Skin of body (tissue), 2 donors: ENCODE measurements around the gene IP6K2. TPM values are rescaled to one million over a fixed set of nuclear protein-coding genes. Genes with fewer than 3 reads are reported as not detected.

Source experiments
- DNase-seq: peaks from one replicate; lab custom pipeline; 2025; lab: John Stamatoyannopoulos, UW
- total RNA-seq: library from RNA; depleted of rRNA; stranded (reverse); fragments of >200 nt; gene quantifications from one replicate; pipeline ENCODE4 v1.2.3, GENCODE V29; 2014

IP6K2 gene
- total RNA-seq, 1 donor from 2014 or later: 67.0 TPM

DNA sequence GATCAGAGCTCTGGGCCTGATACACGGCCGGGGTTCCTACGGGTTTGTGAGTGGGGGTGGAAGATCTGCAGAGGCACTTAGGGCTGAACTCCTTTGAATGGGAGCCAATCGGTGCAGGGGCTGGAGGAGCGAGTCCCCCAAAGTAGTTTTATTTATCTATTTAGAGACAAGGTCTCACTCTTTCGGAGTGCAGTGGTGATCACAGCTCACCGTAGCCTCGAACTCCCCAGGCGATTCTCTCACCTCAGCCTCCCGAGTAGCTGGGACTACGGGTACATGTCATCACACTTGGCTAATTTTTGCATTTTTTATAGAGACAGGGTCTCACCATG lies 52.7 kb downstream of the IP6K2 start:
- no peak for DNase-seq

DNA sequence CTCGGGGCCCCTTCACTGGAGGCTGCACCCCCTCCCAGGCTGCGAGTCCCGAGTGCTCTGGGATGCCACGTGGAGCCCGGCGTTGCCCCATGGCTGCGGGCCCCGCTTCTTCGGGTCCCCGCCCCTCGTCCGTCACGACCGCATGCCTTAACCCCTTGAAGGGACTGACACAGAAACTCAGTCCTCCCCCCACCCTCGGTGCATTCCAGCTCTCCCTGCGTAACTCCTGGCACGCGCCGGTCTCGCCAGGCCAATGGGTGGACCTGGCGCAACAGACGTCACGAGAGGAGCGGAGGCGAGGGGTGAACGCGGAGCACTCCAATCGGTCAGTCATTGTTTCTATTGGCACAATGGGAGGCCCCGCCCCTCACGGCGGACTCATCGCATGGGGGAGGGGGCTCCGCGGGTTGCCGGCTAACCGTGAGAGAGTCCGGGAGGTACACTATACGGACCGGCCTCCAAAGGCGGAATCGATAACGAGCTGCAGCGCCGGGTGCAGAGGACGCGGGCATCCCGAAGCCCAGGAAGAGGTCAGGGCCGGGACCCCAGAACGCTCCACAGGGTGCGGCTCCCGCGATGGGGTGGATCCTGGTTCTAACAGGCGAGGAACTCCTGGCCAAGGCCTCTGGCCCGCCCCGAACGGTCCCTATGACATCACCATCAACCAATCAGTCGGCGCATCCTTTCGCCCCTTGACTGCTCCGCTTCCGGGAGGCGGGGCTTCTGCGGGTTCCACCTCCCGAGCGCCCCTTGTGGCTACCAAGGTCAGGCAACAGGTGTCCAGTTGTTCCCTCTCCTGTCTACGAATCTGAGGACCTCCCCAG lies 53.3 kb downstream of the IP6K2 start:
- peak; percentile 90 for DNase-seq

DNA sequence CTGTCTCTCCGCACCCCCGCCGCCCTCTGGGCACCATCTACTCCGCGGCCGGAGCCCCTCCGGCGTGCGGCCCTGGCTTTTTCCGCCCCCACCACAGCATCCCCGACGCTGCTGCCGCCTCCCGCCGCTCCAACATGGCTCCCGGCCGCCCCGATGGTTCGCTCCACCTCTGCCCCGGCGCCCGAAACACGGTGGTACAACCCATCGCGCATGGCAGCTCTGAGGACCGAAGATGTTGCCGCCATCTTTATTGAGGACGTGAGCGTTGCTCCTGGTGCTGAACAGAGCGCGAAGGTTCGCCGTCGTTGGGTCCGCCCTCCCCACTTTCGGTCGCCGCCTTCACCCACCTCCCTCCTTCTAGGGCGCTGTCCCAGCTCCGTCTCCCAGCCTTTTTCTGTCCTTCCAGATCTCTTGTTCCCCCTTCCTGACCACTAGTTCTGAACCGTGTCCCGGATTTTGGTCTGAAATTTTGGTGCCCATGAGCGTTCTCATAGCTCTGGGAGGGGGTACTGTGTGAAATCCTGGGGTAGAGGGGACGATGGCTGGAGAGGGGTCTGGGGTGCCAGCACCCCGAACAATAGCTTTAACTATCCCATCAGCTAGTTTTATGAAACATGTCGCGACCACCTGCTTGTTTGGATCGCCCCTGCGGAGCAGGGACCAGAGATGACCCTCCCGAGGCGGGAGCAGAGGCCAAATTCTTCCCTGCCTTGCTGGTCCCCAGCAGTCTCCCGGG lies 54.1 kb downstream of the IP6K2 start, which contains the start of gene CELSR3:
Gene CELSR3 (minus strand): TSS at position 134 of the 736 bp plus-strand sequence. CDS start 252 bp downstream, outside the sequence.
- peak; percentile 78 for DNase-seq

DNA sequence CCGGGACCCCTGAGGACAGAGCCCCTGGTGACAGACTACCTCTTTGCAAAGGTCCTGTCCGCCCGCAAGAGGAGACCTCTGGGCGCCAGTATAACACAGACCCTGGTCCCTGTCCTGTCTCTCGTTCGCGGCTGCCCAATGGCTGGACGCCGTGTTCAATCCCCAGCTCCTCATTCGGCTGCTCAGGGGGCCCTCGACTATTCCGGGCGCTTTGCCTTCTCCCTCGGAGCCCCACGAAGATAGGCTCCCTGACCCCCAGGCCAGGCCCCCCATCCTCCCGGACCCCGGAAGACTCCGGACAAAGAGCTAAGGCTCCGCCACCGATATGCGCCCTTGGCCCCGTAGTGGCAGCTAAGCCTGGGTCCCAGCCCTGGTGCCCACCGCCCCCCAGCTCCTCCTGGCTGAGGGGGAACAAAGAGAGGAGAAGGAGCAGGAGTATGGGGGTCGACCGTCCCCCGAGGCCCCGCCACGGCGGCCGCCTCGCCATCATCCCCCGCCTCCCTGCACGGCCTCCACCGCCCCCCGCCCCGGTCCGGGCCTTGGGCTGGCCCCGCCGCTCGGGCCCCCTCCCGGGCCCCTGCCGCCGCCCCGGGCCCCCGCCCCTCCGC lies 54.8 kb downstream of the IP6K2 start:
- no peak for DNase-seq

DNA sequence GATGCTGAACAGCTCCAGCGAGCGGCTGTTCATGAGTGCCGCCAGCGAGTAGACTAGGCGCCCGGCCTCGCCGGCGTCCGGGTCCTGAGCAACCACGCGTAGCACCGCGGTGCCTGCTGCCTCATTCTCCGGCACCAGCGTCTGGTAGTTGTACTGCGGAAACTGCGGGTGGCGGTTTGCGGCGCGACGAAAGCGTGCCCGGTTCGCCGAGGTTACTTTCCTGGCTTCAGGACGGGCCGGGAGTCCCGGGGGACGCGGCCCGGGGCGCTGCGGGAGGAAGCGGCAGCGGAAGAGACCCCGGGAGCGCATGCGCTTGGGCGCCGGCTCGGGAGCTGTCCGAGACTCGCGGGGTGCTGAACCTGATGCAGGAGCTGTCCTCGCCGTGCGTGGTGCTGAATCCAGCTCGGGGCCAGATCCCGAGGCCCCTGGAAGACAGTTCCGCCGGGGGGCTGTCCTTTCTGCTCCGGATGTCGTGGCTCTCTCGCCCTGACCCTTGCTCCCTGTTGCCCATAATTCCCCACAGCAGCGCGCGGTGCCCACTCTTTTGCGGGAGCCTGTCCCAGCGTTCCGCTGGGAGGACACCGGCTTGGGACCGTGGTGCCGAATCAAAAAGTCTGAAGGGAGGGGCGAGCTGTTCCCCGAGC lies 55.4 kb downstream of the IP6K2 start:
- DNase-seq: peak; percentile 71

DNA sequence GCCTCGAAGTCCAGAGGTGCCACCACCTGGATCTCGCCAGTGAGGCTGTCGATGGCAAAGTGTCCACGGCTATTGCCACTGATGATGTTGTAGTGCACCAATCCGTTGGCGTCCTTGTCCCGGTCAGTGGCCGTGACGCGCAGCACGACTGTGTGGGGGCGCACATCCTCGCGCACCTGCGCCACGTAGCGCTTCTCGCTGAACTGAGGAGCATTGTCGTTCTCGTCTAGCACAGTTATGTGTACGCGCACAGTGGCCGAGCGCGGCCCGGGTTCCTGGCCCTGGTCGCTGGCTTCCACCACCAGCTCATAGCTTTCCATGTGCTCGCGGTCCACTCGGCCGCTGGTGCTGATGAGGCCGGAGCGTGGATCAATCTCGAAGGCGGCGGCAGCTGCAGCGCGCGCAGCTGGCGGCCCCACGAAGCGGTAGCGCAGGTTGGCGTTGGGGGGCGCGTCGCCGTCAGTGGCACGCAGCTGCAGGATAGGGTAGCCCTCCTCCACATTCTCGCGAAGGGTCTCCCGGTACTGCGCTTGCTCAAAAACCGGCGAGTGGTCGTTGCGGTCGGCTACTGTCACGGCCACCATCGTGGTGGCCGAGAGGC lies 56.1 kb downstream of the IP6K2 start:
- no peak for DNase-seq

DNA sequence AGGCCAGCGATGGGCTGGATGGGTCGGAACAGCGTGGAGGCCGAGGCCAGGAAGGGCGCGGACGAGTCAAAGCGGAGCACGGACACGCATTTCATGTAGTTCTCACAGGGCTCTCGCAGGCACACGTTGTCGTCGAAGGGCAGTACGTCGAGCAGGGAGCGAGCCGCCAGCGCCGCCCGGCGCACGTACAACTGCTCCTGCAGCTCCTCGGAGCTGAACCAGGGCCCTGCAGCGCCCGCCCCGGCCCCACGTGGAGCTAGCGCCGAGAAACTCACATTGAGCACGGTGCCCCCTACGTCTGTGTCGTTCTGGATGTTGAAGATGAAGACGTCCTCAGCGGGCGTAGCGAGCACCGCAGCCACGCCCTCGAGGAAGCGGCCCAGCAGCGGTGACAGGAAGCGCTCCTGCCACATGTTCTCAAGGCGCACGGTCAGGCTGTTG lies 60.2 kb downstream of the IP6K2 start:
- DNase-seq: no peak

DNA sequence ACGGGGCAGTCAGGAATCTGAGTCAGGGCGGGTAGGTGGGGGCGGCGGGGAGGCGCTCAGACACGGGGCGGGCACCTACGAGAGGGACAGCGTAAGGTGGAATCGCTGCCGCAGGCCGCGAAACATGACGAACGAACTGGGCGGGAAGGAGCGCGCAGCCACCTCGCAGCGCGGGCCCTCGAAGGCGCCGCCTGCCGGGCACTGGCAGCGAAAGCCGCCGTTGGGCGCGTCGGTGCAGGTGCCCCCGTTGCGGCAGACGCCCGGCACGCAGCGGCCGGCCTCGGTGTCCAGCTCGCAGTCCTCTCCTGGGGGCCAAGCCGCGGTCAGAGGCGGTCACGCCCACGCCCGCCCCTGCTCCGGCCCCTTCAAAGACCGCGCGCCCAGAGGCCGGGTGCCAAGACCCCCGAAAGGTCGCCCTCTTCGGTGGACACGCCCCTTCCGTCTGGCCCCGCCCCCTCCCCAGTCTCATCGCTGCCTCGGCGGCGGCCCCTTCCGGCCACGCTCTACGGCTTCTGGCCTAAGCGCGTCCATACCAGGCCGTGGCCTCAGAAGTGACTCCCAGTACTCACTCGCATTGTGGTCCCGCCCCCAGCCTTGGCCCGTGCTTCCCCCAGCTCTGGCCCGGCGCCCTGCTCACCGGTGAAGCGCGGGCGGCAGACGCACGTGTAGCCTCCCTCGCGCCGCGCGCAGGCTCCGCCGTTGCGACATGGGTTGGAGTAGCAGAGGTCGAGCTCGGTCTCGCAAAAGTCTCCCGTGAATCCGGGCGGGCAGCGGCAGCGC lies 60.8 kb downstream of the IP6K2 start:
- DNase-seq: no peak

DNA sequence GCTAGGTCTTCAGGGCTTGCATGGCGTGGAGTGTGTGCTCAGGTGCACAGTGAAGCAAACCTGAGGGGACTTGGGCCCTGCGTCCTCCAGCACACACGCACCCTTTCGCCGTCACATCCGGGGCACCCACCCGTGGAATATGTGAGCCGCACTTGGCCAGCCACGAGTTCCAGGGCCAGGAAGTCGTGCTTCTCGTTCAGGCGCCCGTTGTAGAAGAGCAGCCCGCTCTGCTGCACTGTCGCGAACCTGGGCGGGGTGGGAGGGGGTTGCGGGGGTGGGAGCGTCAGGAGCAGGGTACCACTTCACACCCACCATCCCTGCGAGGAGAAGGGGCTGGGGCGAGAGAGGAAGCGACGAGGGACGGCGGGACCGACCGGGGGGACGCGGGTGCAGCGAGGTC lies 61.4 kb downstream of the IP6K2 start:
- no peak for DNase-seq

DNA sequence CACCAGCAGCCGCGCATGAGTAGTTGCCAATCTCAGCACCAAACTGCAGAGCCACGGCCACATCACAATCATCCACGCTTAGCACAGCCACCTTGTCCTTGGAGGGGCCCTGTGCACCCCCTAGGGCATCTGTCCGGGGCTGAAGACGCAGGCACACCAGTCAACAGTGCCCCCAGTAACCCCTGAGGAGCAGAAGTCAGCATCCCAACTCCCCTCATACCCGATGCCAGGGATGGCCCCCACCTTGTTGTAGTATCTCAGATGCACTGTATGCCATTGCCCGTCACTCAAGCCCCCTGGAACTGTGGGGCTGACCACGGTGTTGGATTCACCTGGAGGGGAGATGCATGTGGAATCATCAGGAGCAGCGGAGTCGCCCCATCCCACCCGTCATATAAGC lies 62.0 kb downstream of the IP6K2 start:
- no peak for DNase-seq

DNA sequence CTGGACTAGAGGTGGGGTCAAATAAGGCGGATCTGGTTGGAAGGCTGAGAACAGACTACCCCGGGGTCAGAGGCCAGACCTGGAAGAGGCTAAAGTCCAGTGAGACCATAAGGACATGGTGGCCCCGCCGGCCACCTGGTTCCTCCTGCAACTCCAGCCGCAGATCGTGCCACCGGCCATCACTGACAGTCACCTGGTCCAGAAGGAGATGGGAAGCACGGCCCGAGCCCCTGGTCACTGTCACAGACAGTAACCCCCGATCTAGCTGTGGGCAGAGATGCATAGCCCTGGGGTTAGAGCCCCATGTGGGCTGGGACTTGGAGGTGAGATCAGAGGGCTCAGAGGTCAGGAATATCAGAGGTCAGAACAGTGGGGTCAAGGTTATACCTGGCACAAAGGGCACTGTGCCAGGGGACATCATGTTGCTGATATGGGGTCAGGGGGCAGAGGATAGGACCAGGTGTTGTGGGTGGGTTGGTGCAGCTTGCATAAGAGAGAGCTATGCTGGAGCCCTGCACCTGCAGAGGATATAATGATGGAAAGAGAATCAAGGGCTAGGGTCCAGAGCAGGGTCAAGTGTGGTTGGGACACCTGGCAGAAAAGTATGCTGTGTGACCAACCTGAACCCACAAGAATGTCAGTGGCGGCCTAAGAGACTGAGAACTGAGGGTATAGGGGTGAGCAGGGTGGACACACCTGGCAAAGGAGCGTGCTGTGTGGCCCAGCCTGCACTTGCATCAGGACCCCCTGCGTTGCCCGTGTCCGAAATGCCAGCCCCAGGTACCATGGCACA lies 63.9 kb downstream of the IP6K2 start:
- no peak for DNase-seq

DNA sequence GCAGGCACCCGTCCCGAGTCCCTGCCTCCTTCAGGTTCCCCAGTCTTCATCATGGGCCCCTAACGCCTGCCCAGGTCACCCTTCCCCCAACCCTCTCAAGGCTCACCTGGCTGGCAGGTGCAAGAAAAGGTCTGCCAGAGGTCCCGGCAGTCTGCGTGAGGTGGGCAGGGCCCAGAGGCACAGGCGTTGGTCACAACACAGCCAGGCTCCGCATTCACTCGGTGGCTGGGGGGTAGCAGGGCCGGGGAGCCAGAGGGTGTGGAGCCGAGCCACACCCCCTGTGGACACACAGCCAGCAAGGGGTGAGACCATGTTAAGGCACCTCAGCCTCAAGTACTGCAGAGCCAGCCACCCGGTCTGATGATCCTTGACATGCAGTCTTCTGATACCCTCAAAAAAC lies 65.2 kb downstream of the IP6K2 start:
- DNase-seq: no peak

DNA sequence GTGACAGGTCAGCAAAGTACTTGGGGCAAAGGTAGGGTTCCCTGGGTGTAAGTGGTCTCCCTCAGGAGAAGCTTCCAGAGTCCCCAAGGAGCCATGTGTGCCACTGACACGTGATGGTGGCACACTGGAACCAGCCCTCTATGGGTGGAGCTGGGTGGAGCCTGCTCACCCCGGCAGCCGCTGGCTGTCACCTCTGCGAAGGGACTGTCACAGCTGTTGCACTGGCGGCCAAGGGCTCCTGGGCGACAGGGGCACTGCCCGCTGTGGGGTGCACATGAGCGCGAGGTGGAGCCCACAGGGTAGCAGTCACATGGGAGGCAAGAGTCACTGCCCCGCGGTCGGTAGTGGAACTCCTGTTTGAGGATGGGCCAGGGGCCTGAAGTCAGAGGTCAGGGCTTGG lies 66.3 kb downstream of the IP6K2 start:
- DNase-seq: no peak

DNA sequence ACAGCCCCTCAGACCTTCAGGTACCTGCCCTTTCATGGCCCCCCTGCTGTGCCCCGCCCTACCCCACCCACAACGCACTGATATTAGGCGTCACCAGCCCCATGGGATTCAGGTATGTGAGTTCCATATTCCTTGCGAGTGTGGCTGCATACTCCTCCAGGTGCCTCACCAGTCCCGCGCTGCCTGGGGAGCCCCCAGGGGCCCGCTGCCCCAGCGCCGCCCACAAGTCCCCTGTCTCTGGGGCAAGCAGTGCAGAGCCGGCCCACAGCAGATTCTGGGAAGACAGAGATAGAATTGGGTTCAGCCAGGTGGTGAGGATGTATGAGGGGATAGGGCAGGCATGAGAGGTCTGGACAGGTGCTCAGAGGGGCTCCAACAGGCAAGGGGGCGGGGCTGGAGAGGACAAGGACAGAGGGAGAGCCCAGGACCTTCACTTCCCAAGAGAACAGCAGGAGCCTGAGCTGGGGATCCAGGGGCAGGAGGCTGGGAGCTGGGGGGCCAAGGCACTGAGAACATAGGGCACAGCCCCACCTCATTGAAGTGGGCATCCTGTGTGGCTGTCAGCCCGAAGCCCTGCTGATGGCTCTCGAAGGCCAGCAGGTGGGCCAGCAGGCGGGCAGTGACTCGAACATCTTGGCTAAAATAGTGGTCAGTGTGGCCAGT lies 68.7 kb downstream of the IP6K2 start:
- DNase-seq: no peak

DNA sequence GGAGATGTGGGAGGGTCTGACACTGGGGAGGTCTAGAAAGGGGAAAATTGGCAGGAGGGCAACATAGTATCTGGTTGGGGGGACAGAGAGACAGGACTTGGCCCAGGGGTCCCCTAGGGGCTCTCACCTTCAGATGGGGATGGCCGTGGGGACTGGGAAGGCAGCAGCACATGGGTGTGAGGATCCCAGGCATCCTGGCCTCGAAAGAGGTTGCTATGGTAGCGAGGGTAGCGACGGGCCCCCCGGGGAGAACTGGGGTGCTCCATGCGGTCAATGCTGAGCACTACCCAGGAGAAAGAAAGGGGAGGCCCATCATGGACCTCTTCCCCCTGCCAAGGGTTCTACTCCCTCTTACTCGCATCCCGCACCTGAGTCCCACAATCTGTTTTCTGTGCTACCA lies 69.3 kb downstream of the IP6K2 start:
- DNase-seq: no peak

DNA sequence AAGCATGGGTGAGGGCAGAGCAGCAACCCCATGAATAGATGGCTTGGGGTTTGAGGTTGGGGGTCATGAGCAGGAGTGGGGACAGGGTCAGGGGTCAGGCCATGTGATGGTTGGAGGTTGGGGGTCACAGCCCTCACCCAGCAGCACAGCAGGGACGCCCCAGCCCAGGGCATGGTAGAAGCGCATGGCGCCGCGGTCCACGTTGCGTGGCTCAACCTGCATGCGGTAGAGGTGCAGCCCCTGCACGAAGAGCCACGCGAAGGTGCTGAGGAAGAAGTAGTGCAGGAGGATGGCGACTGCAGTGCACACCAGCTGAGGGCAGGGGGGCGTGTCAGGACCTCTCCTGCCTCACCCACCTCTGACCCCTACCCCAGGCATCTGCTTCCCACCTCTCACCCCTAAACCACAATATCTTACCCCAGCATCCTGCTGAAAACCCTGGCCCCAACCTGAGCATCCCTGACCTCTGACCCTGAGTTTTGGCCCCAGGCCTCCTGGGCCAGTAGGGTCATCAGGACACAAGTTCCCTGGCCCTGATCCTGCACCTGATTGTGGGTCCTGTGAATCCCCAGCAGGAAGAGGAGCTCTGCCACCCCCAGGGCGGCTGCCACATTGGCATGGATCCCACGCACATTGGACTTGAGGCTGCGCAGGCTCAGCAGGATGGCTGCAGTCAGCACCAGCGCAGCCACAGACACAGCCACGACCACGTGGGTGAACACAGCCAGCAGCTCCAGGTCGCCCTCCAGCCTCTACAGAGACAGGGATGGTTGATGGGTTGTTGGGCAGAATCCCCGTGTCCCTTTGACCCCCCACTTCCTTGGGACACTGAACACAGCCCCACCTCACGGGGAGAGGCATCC lies 71.9 kb downstream of the IP6K2 start:
- DNase-seq: no peak

DNA sequence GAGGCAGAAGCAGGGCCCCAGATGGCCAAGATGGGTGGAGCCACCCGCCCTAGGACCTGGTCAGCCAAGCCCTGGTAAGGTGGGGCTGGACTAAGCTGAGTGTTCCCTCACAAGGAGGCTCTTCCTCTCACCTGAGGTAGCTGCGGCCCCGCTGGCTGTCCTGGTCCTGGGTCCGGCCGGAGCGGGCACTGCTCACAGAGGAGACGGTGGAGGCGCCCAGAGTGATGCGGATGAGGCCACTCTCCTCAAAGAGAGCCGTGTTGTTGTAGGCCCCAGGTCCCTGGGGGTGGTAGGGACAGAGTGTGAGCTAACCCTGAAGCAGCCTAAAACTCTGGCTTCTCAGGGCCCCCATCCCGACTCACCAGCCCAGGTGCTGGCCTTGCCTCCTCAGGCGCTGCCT lies 74.4 kb downstream of the IP6K2 start:
- no peak for DNase-seq

DNA sequence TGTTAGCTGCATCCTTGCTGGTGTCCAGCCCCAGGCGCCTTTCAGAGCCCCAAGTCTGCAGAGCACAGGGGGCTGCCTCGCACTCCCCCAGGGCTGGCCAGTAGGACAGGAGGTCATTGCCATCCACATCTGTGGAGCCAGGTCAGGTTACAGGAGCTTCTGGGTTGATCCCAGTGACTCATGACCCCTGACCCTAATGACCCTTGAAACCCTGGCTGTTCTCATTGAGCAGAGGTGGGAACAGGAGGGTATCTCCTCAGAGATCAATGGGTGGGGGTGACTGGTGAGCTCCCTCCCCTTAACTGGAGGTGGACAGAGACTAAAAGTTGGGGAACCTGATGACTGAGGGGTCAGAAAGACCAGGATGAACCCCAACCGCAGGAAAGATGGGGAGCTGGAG lies 75.6 kb downstream of the IP6K2 start:
- DNase-seq: no peak
